Measurements from ENCODE around the gene SLC5A4.
"Not testable (repeated sequence)": the region's sequence is repeated elsewhere in the genome, so short reads cannot be mapped to it uniquely, and the experiment has no call there.

The SLC5A4 gene

GRCh38 chr22:32199961-32200360, 55.2 kb downstream of the SLC5A4 start:
- DNase-seq (ENCODE audit: low spot score) = no peak

DNA sequence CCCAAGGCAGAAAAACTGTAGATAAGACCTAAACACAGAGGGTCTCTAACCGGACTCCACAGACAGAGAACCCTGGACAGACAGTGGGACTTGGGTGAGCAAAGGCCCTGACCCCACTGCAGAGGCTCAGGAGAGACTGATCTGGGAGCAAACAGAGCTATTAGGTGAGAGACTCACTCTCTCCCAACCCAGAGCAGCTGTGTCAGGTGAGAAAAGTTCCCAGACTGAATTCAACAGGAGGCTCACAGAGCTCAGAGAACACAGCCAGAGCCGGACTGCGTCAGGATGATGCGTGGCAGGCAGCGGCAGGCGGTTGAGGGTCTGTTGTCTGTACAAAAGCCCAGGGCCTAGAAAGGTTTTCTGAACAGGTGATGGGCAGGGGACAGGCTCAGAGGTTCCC, 55.8 kb downstream of the SLC5A4 start:
- DNase-seq (ENCODE audit: low spot score) = no peak

GRCh38 chr22:32197553-32198226, 57.5 kb downstream of the SLC5A4 start:
- not testable (repeated sequence) for DNase-seq (ENCODE audit: low spot score)

GRCh38 chr22:32195900-32196299, 59.2 kb downstream of the SLC5A4 start:
- DNase-seq (ENCODE audit: low spot score) = not testable (repeated sequence)

- DNase-seq (ENCODE audit: low spot score) = not testable (repeated sequence)
Measured at GRCh38 chr22:32193346-32193745, 61.8 kb downstream of the SLC5A4 start.

DNA sequence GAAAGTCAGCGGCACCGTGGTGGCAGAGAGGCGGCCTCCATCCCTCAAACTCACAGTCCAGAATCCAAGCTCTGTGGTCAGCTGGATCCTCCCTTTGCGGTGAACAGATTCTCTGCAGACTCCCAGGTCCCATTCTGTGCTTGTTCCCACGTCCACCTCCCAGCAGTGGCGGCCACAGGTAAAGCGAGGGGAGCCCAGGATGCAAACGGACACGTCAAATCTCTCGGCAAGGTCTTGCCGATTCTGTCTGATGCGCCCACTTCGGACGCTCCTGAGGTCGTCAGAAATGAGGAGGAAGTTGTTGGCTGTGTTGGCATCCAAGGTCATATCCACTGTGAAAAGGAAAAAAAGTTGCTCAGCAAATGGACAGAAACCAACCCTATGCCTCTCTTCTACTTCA, 64.1 kb downstream of the SLC5A4 start:
- not testable (repeated sequence) for DNase-seq (ENCODE audit: low spot score)

DNA sequence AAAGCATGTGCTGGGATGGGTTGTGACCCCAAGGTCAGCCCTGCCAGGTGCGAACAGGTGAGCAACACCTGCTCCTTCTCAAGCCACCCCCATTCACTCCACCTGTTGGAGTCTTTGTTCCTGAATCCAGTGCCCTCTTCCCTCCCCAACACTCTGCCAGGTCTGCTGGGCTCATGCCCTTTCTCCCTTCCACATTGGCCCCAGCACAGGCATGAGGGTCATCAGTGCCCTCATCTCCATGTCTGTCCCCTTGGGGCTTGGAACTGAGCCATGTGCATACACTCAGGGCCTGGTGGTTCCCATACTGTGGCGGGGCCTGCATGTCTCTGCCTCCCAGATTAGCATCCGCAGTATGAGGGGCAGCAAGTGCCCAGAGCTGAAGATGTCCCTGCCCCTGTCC, 69.3 kb downstream of the SLC5A4 start:
- no peak for DNase-seq (ENCODE audit: low spot score)

- DNase-seq (ENCODE audit: low spot score) = no peak
Measured at GRCh38 chr22:32183625-32184024, 71.5 kb downstream of the SLC5A4 start.

DNA sequence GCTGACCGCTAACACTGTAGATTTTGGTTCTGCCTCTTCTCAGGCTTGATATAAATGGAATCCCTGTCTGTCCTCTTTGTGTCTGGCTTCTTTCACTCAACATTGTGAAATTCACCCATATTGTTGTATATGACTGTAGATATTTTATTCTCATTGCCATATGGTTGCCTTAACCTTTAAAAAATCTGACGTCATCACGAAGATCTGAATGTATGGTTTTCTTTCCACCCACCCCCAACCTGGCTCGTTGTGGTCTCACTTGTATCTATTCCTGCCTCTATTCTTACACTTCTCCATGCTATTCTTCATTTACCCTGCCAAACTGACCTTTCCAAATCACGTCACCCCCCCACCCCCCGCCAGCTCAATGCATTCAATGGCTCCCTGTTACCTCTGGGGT, 74.1 kb downstream of the SLC5A4 start:
- DNase-seq (ENCODE audit: low spot score) = no peak

DNA sequence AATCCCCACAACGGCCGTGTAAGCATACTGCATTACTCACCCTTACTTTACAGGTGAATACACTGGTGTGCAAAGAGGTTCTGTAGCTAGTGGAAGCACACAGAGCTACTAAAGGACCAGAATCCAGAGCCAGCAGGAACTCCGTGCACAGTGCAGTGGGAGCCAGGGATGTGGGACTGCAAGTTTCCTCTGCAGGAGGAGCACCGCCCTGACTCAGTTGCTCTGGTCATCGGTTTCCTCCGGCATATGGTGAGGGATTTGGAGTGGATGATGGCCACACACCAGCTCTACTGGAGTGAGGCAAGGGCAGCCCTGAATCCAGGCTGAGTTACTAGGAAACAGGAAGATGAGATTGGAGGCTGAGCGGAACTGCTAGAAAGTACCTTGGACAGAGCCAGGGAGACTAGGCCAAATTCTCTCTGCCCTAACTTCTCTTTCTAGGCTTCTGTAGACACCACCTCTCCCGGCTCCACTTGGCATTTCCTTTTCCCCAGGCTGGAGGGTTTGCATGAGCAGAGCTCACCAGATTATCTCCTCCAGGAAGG, 77.9 kb downstream of the SLC5A4 start:
- no peak for DNase-seq (ENCODE audit: low spot score)

DNA sequence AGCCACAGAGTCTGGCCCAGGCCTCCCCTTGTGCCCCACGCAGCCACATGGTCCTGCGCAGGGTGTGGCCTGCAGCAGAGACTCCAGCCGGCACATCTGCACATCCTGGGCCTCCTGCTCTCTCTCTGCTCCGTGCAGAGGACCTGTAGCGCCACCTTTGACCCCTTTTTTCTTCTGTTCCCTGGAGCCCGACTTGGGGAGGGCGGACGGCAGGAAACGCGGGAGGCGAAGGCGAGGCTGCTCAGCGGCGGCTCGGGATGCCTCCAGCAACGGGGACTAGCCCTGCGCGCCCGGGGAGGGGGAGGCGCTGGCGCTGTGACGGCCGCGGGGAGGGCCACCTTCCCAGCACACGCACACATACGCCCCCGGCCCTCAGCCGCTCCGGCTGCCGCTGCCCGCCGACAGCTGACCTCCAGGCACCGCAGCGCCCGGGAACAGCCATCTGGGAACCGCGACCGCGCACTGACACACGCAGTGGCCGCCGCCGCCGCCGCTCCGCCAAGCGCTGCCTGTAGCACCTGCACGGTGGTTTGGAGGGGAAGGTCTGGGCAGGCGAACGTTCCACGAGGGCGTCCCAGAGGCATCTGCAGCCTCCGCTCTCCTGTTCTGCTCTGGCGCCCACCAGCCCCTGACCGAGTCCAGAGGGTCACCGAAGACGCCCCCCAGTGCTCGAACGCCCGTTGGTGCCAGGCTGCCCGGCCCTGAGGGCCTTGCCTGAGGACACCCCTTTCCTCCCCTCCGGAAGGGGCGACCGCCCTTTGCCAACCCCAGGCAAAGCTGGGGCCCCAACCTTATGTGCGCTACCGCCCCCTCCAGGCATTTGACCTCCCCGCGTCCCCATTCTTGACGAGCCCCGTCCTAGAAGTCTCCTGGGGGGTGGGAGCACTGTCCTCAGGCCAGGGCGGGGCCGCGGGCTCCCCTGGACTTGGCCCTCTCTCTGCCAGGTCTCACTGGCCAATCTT, 79.2 kb downstream of the SLC5A4 start:
- no peak for DNase-seq (ENCODE audit: low spot score)

DNA sequence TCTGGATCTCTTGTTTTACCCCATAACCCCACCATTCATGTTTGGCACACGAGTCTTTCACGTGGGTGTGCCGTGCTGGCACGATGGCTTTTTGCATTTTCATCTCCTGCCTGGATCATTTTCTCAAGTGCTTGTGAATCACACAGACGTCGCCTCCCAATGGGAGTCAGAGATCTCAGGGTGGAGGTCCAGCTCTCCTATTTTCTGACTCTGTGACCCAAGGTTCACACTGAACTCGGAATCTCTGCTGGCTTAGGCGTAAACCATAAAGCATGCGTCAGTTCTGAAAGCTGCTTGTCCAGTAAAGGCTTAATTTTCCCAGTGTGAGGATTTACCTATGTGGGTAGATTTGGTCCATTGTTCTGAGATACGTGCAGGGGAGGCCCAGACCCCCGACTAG, 80.0 kb downstream of the SLC5A4 start:
- no peak for DNase-seq (ENCODE audit: low spot score)

Measured in activated CD4-positive, alpha-beta T cell treated with anti-CD3 and anti-CD28 coated beads, Interleukin-2, Interleukin-4, amounts not matched to agents 100 ng/mL and 50 ng/mL, durations not matched to agents 16 hours and 8 hours (primary cell).